SH-SY5Y (cell line): ENCODE data around the gene KRT76.

ENCODE experiments used
- GATA2 ChIP-seq: IDR thresholded peaks from 2 replicates; pipeline ENCODE4 v1.6.1; 2011; ENCODE audit warnings: mild to moderate bottlenecking, low read depth, low read length
- GATA3 ChIP-seq: IDR thresholded peaks from 2 replicates; pipeline ENCODE4 v1.6.1; 2011; ENCODE audit warnings: low read depth, mild to moderate bottlenecking, low read length, moderate library complexity

DNA sequence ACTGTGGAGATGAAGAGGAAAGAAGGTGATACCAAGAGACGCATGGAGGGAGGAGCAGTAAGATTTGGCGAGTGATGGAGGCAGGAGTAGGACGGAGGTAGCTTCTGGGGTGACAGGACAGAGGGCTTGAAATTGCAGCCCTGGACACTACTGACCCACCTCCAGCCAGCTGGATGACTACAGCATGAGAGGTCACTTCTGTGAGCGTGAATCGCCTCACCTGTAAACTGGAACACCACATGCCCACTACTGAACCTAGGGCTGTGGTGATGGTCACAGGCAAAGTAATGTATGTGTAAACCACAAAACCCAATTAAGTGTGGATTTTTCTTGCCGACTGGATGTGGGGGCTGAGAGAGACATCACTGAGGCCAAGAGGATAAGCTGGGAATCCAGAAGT is 43.4 kb upstream of the KRT76 start:
- TF ChIP-seq GATA3 (no peak), GATA2 (no peak)
